ENCODE results near the gene MBD6. TPM values are rescaled to one million over a fixed set of nuclear protein-coding genes. Genes with fewer than 3 reads are reported as not detected.

The MBD6 gene
- total and polyA plus RNA-seq, 11 donors, result 11.4 to 43.3 (median 28.7) TPM

DNA sequence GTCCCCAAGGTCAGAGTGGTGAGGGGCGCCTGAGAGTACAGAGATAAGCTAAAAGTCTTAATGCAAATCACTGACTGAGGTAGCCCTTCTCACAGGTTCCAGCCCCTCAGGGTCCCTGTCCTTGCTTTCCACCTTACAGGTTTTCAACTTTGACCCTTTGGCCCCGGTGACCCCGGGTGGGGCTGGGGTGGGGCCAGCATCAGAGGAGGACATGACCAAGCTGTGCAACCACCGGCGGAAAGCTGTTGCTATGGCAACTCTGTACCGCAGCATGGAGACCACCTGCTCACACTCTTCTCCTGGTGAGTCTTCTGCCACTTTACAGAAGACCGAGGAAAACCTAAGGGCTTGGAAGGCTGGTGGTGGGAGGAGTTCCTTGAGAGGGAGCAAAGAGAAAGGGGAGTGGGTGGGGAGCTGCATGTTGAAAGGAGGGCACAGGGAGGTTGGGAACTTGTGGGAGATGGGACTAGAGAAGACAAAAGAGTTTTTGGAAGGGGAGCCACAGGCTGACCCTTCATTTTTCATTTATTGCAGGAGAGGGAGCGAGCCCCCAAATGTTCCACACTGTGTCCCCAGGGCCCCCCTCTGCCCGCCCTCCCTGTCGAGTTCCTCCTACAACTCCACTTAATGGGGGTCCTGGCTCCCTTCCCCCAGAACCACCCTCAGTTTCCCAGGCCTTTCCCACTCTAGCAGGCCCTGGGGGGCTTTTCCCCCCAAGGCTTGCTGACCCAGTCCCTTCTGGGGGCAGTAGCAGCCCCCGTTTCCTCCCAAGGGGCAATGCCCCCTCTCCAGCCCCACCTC, 2.4 kb downstream of the MBD6 start:
- 58 to 71% (median 69%) methylated on average over 11 of the region's 11 CpGs for WGBS, 4 donors
- Histone ChIP-seq H3K9me3 (no peaks in the 10 kb centered on the region), H3K27ac (peak overlapping the region in 1 of 12 donors; percentile 99), H3K4me3 (no peak overlapping the region), H3K4me1 (peaks cover 0 to 40% (median 35%) of the 10 kb centered on the region in 12 donors), H3K36me3 (peaks cover 0 to 62% (median 56%) of the 10 kb centered on the region in 9 donors), H3K27me3 (no peaks in the 10 kb centered on the region)
- TF ChIP-seq, protein P1, sequence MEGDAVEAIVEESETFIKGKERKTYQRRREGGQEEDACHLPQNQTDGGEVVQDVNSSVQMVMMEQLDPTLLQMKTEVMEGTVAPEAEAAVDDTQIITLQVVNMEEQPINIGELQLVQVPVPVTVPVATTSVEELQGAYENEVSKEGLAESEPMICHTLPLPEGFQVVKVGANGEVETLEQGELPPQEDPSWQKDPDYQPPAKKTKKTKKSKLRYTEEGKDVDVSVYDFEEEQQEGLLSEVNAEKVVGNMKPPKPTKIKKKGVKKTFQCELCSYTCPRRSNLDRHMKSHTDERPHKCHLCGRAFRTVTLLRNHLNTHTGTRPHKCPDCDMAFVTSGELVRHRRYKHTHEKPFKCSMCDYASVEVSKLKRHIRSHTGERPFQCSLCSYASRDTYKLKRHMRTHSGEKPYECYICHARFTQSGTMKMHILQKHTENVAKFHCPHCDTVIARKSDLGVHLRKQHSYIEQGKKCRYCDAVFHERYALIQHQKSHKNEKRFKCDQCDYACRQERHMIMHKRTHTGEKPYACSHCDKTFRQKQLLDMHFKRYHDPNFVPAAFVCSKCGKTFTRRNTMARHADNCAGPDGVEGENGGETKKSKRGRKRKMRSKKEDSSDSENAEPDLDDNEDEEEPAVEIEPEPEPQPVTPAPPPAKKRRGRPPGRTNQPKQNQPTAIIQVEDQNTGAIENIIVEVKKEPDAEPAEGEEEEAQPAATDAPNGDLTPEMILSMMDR (IDR thresholded peaks at IDR 0.05), result no peak
- TF ChIP-seq POLR2A (IDR thresholded peaks at IDR 0.05), result no peak
- DNase-seq (no peak), ATAC-seq (no peak)
- intact Hi-C loops (cut with DNase I), result no loop called here

DNA sequence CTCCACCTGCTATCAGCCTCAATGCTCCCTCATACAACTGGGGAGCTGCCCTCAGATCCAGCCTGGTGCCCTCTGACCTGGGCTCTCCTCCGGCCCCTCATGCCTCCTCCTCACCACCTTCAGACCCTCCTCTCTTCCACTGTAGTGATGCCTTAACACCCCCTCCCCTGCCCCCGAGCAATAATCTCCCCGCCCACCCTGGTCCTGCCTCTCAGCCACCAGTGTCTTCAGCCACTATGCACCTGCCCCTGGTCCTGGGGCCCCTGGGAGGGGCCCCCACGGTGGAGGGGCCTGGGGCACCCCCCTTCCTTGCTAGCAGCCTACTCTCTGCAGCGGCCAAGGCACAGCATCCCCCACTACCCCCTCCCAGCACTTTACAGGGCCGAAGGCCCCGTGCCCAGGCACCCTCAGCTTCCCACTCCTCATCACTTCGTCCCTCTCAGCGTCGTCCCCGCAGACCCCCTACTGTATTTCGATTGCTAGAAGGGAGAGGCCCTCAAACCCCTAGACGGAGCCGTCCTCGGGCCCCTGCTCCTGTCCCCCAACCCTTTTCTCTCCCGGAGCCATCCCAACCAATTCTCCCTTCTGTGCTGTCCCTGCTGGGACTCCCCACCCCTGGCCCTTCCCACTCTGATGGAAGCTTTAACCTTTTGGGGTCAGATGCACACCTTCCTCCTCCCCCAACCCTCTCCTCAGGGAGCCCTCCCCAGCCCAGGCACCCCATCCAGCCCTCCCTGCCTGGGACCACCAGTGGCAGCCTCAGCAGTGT, 3.2 kb downstream of the MBD6 start:
- Histone ChIP-seq H3K27me3 (no peaks in the 10 kb centered on the region), H3K27ac (no peak overlapping the region), H3K4me3 (no peak overlapping the region), H3K4me1 (peaks cover 0 to 39% (median 35%) of the 10 kb centered on the region in 12 donors), H3K36me3 (peaks cover 0 to 70% (median 64%) of the 10 kb centered on the region in 9 donors), H3K9me3 (no peaks in the 10 kb centered on the region)
- DNase-seq (no peak), ATAC-seq (no peak)
- WGBS, 4 donors, result 81 to 85% (median 83%) methylated on average over 14 to 16 of the region's 16 CpGs
- TF ChIP-seq, protein P1 (IDR thresholded peaks at IDR 0.05), result no peak
- no peak for TF ChIP-seq POLR2A (IDR thresholded peaks at IDR 0.05)
- intact Hi-C loops (cut with DNase I), result no loop called here

DNA sequence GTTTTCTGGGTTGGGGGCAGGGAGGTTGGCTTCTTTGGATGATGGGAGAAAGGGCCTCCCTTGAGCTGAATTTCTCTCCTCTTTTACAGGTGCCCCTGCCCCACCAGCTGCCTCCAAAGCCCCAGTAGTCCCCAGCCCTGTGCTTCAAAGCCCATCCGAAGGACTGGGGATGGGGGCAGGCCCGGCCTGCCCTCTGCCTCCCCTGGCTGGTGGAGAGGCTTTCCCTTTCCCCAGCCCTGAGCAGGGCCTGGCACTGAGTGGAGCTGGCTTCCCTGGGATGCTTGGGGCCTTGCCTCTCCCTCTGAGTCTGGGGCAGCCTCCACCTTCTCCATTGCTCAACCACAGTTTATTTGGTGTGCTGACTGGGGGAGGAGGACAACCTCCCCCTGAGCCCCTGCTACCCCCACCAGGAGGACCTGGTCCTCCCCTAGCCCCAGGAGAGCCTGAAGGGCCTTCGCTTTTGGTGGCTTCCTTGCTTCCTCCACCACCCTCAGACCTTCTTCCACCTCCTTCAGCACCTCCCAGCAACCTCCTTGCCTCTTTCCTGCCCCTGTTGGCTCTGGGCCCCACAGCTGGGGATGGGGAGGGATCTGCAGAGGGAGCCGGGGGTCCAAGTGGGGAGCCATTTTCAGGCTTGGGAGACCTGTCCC, 4.0 kb downstream of the MBD6 start:
- no peak for ATAC-seq
- H3K9me3 ChIP-seq, result no peaks in the 10 kb centered on the region
- peak overlapping the region in 1 of 12 donors; percentile 1 for H3K27ac ChIP-seq
- peaks cover 0 to 31% (median 28%) of the 10 kb centered on the region in 12 donors for H3K4me1 ChIP-seq
- H3K27me3 ChIP-seq, result no peaks in the 10 kb centered on the region
- no peak for TF ChIP-seq POLR2A (IDR thresholded peaks at IDR 0.05)
- TF ChIP-seq, protein P1 (IDR thresholded peaks at IDR 0.05), result no peak
- DNase-seq, result no peak
- H3K4me3 ChIP-seq, result no peak overlapping the region
- WGBS, 4 donors, result 73 to 83% (median 77%) methylated on average over 3 to 4 of the region's 4 CpGs
- H3K36me3 ChIP-seq, result peaks cover 0 to 78% (median 72%) of the 10 kb centered on the region in 9 donors
- intact Hi-C loops (cut with DNase I), result no loop called here

DNA sequence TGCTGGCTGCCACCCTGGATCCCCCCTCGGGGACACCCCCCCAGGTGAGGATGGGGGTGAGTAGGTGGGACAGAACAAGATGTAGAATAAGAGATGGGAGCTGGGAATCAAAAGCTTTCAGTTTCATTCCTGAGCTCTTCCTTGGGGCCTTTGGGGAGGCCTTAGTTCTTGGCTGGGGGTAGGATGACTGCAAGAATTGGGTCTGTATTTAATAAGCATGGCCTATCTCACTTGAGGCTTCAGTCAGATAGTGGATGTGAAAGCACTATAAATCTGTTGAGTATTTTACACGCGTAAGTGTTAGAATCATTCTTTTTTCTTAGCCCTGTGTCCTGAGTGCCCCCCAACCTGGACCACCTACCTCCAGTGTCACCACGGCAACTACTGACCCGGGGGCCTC, 4.6 kb downstream of the MBD6 start:
- ATAC-seq (no peak), DNase-seq (no peak)
- Histone ChIP-seq H3K27ac (no peak overlapping the region), H3K4me1 (peaks cover 0 to 25% (median 22%) of the 10 kb centered on the region in 12 donors), H3K36me3 (peaks cover 0 to 83% (median 78%) of the 10 kb centered on the region in 9 donors), H3K27me3 (no peaks in the 10 kb centered on the region), H3K9me3 (no peaks in the 10 kb centered on the region), H3K4me3 (no peak overlapping the region)
- 76 to 81% (median 80%) methylated on average over 5 of the region's 5 CpGs for WGBS, 4 donors
- TF ChIP-seq, protein P1 (IDR thresholded peaks at IDR 0.05), result no peak
- TF ChIP-seq POLR2A (IDR thresholded peaks at IDR 0.05), result no peak
- intact Hi-C loops (cut with DNase I), result no loop called here

All from heart left ventricle (tissue), 16 donors.